Activated T-cell treated with anti-CD3 and anti-CD28 coated beads, Interleukin-2, amount 50 U/mL, for 72 hours (primary cell): Measurements from ENCODE around the gene MSLN. TPM values are rescaled to one million over a fixed set of nuclear protein-coding genes. Genes with fewer than 3 reads are reported as not detected.

Source experiments
- ATAC-seq, 2 donors: fragments of 150-1000 bp; cut with Tn5 transposase; replicated peaks in 1 of 2; 2 replicates each; pipeline ENCODE4 v1.10.0; 2021; ENCODE audit warnings: moderate library complexity in 2 of 2, mild to moderate bottlenecking in 1 of 2
- DNase-seq, 2 donors: peaks; one replicate each; pipeline ENCODE4 v3.0.0; 2021 to 2022; ENCODE audit warnings: mixed read lengths in 1 of 2
- H3K27ac Mint-ChIP-seq: one replicate; pipeline ENCODE4 v1.8.0; 2022; ENCODE audit warnings: mild to moderate bottlenecking, moderate library complexity, mixed read lengths
- H3K27me3 Mint-ChIP-seq: one replicate; pipeline ENCODE4 v1.8.0; 2022; ENCODE audit warnings: low read depth, mixed read lengths
- H3K36me3 Mint-ChIP-seq, 2 donors: one replicate each; pipeline ENCODE4 v1.8.0; 2022; ENCODE audit warnings: mixed read lengths in 2 of 2, mild to moderate bottlenecking in 1 of 2; ENCODE audit not compliant: insufficient read depth in 2 of 2
- H3K4me1 Mint-ChIP-seq: one replicate; pipeline ENCODE4 v1.8.0; 2022; ENCODE audit warnings: low read depth, mixed read lengths
- H3K4me3 Mint-ChIP-seq, 2 donors: one replicate each; pipeline ENCODE4 v1.8.0; 2022; ENCODE audit warnings: mild to moderate bottlenecking in 2 of 2, mixed read lengths in 2 of 2, moderate library complexity in 2 of 2
- H3K9me3 Mint-ChIP-seq, 2 donors: one replicate each; pipeline ENCODE4 v1.8.0; 2022; ENCODE audit warnings: mixed read lengths in 2 of 2
- total RNA-seq, 2 donors: library from RNA; stranded (reverse); gene quantifications; one replicate each; pipeline ENCODE4 v1.2.3, GENCODE V29; 2022

Gene MSLN
- total RNA-seq, 2 donors from 2014 or later: not detected

DNA sequence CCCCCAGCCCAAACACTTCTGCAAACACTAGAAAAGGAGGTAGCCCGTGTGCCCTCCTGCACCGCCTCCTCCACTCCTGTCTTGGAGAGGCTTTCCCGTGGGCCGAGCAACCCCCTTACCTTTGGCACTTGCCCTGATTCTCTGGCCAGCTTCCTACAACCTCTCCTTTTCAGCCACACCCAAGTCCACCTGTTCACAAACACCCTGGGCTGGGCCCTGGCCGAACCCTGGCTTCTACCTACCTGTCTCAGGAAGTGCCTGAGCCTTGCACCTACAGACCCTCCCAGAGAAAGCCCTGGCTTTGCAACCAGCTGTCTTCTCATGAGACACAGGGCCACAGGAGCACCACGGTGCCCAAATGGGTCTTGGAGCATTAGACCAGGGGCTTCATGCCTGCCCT, 41.6 kb upstream of the MSLN start:
- Mint-ChIP-seq H3K36me3 (no peaks in the 10 kb centered on the region), H3K4me1 (peaks cover 29% of the 10 kb centered on the region), H3K27ac (no peak overlapping the region), H3K9me3 (no peaks in the 10 kb centered on the region), H3K27me3 (no peaks in the 10 kb centered on the region), H3K4me3 (peak overlapping the region; percentile 87 to 91)
- ATAC-seq (no peak), DNase-seq (no peak)

DNA sequence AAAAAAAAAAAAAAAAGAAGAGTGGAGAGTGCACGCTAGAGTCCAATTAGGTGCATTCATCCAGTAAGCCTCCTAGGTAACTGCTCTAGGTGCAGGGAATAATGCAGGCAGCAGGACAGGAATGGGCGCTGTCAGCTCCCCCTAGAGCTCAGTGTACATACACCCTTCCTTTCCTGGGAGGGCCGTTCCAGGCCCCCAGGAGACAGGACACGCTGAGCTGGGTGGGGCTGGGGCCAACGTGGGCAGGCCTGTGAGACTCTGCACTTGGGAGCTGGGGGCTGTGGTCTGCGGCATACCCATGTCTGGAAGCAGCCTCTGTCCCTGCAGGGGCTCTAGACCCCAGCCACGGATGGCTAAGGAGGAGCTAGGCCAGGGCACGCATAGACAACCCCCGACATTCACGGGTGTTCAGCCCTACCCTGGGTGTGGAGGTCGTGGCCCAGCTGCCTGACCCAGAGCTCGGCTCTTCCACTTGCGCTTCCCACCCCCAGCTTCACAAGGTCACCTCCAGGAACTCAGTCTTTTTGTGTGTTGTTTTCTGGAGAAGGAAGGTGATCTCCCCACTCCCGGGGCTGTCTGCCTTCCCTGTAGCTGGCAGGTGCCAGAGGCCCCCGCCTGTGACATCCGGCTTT, 40.6 kb upstream of the MSLN start:
- Mint-ChIP-seq H3K27me3 (no peaks in the 10 kb centered on the region), H3K9me3 (no peaks in the 10 kb centered on the region), H3K4me1 (peaks cover 29% of the 10 kb centered on the region), H3K4me3 (peak overlapping the region; percentile 87 to 91), H3K36me3 (no peaks in the 10 kb centered on the region), H3K27ac (no peak overlapping the region)
- DNase-seq (no peak), ATAC-seq (no peak)

- Mint-ChIP-seq H3K4me3 (peak overlapping the region; percentile 87 to 91), H3K27me3 (no peaks in the 10 kb centered on the region), H3K9me3 (no peaks in the 10 kb centered on the region), H3K4me1 (peaks cover 29% of the 10 kb centered on the region), H3K27ac (no peak overlapping the region), H3K36me3 (no peaks in the 10 kb centered on the region)
- peak; percentile 17 to 27 for ATAC-seq
- DNase-seq: peak; percentile 41 to 49
These were observed 40.0 kb upstream of the MSLN start for GRCh38 chr16:720447-720989.

DNA sequence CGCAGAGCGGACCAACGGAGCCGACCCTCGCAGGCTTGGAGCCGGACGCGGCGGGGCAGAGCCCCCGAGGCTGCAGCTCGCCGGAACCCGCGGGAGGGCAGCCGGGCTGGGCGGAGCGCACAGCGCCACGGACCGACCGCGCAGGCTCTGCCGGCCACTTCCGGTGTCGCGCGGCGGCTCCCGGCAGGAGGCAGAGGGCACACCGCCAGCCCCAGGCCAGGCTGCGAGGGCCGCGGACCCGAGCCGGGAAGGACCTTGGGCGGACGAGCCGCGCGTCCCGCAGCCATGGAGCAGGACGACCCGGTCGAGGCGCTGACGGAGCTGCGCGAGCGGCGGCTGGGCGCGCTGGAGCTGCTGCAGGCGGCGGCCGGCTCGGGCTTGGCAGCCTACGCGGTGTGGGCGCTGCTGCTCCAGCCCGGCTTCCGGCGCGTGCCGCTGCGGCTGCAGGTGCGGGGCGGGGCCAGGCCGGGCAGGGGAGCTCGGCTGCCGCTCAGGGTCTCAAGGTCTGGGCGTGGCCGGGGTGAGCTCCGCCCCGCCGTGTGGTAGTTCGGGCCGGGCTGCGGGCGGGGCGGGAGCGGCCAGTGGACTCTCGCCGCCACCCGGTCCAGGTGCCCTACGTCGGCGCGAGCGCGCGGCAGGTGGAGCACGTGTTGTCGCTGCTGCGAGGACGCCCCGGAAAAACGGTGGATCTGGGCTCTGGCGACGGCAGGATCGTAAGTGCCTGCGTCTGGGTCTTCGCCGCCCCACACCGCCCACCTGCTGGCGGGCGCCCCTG, 39.4 kb upstream of the MSLN start, which contains the start of gene ANTKMT:
TSS of gene ANTKMT (plus strand) at position 157 of the 775 bp plus-strand sequence. CDS start at position 286, 129 bp downstream.
- no peaks in the 10 kb centered on the region for H3K36me3 Mint-ChIP-seq
- H3K4me3 Mint-ChIP-seq: peak within 1 kb of the TSS; percentile 87 to 91
- ATAC-seq: peak; percentile 82 to 83
- peak; percentile 87 for DNase-seq
- peaks cover 29% of the 10 kb centered on the region for H3K4me1 Mint-ChIP-seq
- no peaks in the 10 kb centered on the region for H3K27me3 Mint-ChIP-seq
- no peak within 1 kb of the TSS for H3K27ac Mint-ChIP-seq
- H3K9me3 Mint-ChIP-seq: no peaks in the 10 kb centered on the region

DNA sequence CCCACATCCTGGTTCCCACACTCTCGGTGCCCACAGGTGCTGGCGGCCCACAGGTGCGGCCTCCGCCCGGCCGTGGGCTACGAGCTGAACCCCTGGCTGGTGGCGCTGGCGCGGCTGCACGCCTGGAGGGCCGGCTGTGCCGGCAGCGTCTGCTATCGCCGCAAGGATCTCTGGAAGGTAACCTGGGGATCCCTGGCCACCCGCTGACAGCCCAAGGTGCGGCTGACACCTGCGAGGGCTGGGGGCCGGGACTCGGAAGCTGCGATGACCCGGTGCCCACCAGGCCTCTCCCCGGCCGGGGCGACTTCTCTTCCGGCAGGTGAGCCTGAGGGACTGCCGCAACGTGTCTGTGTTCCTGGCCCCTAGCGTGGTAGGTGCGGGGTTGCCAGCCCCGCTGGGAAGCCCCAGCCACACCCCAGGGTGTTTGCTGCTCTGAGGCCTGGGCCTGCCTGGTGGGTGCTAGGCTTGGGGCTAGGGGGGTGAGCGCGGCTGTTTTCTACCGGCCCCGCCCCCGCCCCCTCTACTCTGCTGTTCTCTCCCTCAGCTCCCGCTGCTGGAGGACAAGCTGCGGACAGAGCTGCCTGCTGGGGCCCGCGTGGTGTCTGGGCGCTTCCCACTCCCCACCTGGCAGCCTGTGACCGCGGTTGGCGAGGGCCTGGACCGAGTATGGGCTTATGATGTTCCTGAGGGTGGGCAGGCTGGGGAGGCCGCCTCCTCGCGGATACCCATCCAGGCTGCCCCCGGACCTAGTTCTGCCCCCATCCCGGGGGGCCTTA, 38.6 kb upstream of the MSLN start:
- ATAC-seq (peak in 1 of 2 donors; percentile 4), DNase-seq (peak in 1 of 2 donors; percentile 36)
- H3K9me3 Mint-ChIP-seq: no peaks in the 10 kb centered on the region
- H3K27ac Mint-ChIP-seq: no peak overlapping the region
- H3K27me3 Mint-ChIP-seq: no peaks in the 10 kb centered on the region
- no peaks in the 10 kb centered on the region for H3K36me3 Mint-ChIP-seq
- H3K4me3 Mint-ChIP-seq: peak overlapping the region; percentile 79 to 87
- H3K4me1 Mint-ChIP-seq: peaks cover 24% of the 10 kb centered on the region

DNA sequence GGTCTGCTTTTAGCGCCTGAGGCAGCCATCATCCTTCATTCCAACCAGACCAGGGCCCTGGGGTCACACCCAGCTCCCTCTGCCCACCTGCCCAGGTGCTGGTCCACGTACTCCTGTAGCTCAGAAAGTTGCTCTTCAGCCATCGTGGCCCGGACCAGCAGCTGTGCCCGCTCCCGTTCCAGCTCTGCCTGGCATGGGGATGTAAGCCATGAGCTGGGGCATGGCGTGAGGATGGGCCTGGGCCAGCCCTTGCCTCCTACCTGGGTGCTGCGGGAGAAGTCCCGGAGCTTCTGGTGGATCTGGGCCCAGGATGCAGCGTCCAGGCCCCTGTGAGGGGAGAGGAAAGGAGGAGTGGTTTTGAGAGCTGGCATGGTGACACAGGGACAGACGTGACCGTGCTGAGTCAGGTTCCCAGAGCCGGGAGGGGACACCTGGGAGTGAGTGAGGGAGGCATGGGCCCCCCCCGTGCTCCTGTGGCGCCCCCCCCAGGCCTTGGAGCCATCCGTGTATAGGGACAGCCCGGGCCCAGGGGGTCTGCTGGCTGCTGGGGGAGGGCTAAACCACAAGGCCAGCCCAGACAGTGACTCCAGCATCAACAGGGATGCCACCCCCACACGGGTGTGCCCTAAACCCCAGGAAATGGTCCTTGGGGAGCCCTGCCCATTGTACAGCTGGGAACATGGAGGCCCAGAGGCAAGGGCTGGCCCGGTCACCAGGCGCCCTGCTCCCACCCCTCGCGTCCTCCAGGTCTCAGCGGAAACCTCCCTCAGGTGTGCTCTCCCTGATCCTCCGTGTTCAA, 37.5 kb upstream of the MSLN start:
- ATAC-seq: no peak
- Mint-ChIP-seq H3K9me3 (no peaks in the 10 kb centered on the region), H3K4me1 (peaks cover 24% of the 10 kb centered on the region), H3K27ac (no peak overlapping the region), H3K4me3 (peak overlapping the region; percentile 79 to 87), H3K27me3 (no peaks in the 10 kb centered on the region), H3K36me3 (no peaks in the 10 kb centered on the region)
- DNase-seq: no peak

DNA sequence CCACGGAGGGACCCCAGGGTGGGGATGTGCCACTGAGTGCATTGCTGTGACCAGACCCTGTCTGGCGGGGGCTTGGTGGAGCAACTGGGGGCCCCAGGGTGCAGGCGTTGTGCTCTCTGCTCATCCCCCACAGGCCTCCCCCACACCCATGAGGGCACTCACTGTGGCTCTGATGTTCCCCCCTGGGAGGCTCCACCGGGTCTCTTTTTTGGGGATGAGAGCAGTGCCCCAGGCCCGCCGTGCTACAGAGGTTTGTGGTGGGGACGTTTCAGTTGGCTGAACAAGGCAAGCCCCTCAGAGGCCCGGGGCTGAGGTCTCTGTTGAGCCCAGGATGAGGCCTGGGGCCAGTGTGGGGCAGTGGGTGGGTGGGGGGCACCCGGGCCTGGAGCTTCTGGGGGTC, 36.8 kb upstream of the MSLN start:
- Mint-ChIP-seq H3K36me3 (no peaks in the 10 kb centered on the region), H3K27ac (no peak overlapping the region), H3K27me3 (no peaks in the 10 kb centered on the region), H3K4me3 (no peak overlapping the region), H3K9me3 (no peaks in the 10 kb centered on the region), H3K4me1 (peaks cover 22% of the 10 kb centered on the region)
- no peak for DNase-seq
- ATAC-seq: no peak

GRCh38 chr16:724188-725040, 36.1 kb upstream of the MSLN start:
- Mint-ChIP-seq H3K4me3 (no peak overlapping the region), H3K4me1 (peaks cover 15% of the 10 kb centered on the region), H3K36me3 (no peaks in the 10 kb centered on the region), H3K27ac (no peak overlapping the region), H3K27me3 (no peaks in the 10 kb centered on the region), H3K9me3 (no peaks in the 10 kb centered on the region)
- ATAC-seq: no peak
- no peak for DNase-seq

DNA sequence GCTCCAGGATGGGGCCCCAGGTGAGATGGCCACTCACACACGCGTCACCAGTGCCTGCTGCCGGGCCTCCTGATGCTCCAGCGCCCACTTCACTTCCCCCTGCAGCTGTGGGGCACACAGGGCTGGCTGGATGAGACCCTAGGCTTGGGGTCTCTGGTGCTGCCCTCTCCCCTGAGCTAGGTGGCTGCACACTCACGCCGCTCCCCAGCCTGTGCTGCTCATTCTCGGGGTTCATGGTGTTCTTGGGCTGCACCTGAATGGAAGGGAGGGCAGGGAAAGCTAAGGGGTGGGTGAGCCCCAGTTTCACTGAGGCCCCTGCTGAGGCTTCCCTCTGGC, 35.5 kb upstream of the MSLN start:
- Mint-ChIP-seq H3K27ac (no peak overlapping the region), H3K27me3 (no peaks in the 10 kb centered on the region), H3K36me3 (no peaks in the 10 kb centered on the region), H3K4me1 (peaks cover 10% of the 10 kb centered on the region), H3K9me3 (no peaks in the 10 kb centered on the region), H3K4me3 (no peak overlapping the region)
- ATAC-seq (no peak), DNase-seq (no peak)

- DNase-seq: no peak
- Mint-ChIP-seq H3K9me3 (no peaks in the 10 kb centered on the region), H3K4me1 (peaks cover 6% of the 10 kb centered on the region), H3K27me3 (no peaks in the 10 kb centered on the region), H3K36me3 (no peaks in the 10 kb centered on the region), H3K4me3 (peak overlapping the region in 1 of 2 donors; percentile 83), H3K27ac (no peak overlapping the region)
- no peak for ATAC-seq
These were observed 34.9 kb upstream of the MSLN start for GRCh38 chr16:725463-726187.

DNA sequence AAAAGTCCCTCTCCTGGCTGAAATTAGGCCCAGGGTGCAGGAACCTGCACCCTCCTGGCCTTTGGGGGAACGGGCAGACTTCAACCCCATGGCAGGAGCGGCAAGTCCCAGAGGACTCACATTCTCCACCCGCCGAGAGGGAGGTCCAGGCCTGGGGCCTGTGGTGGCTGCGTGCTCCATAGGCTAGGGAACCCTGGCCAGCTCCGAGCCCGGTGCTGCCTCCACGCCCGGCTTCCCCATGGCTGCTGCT, 34.4 kb upstream of the MSLN start:
- no peak for ATAC-seq
- no peak for DNase-seq
- Mint-ChIP-seq H3K36me3 (no peaks in the 10 kb centered on the region), H3K9me3 (no peaks in the 10 kb centered on the region), H3K4me1 (peaks cover 6% of the 10 kb centered on the region), H3K4me3 (peak overlapping the region in 1 of 2 donors; percentile 83), H3K27ac (no peak overlapping the region), H3K27me3 (no peaks in the 10 kb centered on the region)
